HG02852 (cell line): Measurements from ENCODE around the gene E4F1.
"Not testable (repeated sequence)": the region's sequence is repeated elsewhere in the genome, so short reads cannot be mapped to it uniquely, and the experiment has no call there.

ENCODE experiments used
- ATAC-seq: cut with Tn5 transposase; IDR thresholded peaks from one replicate; pipeline ENCODE4 v1.9.1; 2021; ENCODE audit warnings: mild to moderate bottlenecking, moderate library complexity; ENCODE audit not compliant: unreplicated experiment

E4F1 gene

GRCh38 chr16:2188395-2188794, 35.0 kb upstream of the E4F1 start:
- ATAC-seq, result no peak

GRCh38 chr16:2189252-2189893, 34.0 kb upstream of the E4F1 start:
- no peak for ATAC-seq

- ATAC-seq, result no peak
Observed at GRCh38 chr16:2190002-2190658, 33.3 kb upstream of the E4F1 start.

- ATAC-seq, result no peak
Observed at GRCh38 chr16:2190659-2191445, 32.5 kb upstream of the E4F1 start.

- ATAC-seq, result no peak
Observed at GRCh38 chr16:2191446-2191706, 32.0 kb upstream of the E4F1 start.

- no peak for ATAC-seq
Observed at GRCh38 chr16:2194166-2194834, 29.1 kb upstream of the E4F1 start.

GRCh38 chr16:2194852-2195321, 28.5 kb upstream of the E4F1 start:
- no peak for ATAC-seq

GRCh38 chr16:2195322-2196161, 27.8 kb upstream of the E4F1 start:
- ATAC-seq, result no peak

- ATAC-seq, result no peak
Observed at GRCh38 chr16:2196162-2196980, 27.0 kb upstream of the E4F1 start, which contains the start of gene CASKIN1. Gene CASKIN1 (minus strand): TSS chr16:2196605. CDS start chr16:2196432, 173 bp downstream.

- ATAC-seq, result no peak
Observed at GRCh38 chr16:2196981-2197511, 26.3 kb upstream of the E4F1 start.

- ATAC-seq, result no peak
Observed at GRCh38 chr16:2197765-2198164, 25.6 kb upstream of the E4F1 start.

GRCh38 chr16:2198283-2198682, 25.1 kb upstream of the E4F1 start:
- no peak for ATAC-seq

GRCh38 chr16:2199095-2199494, 24.3 kb upstream of the E4F1 start:
- no peak for ATAC-seq

GRCh38 chr16:2199621-2200139, 23.7 kb upstream of the E4F1 start:
- ATAC-seq, result no peak

- ATAC-seq, result no peak
Observed at GRCh38 chr16:2200313-2200712, 23.1 kb upstream of the E4F1 start.

GRCh38 chr16:2203119-2203688, 20.2 kb upstream of the E4F1 start:
- ATAC-seq, result not testable (repeated sequence)

- ATAC-seq, result no peak
Observed at GRCh38 chr16:2204416-2205103, 18.8 kb upstream of the E4F1 start.
